ENCODE results near the gene RERE. TPM values are rescaled to one million over a fixed set of nuclear protein-coding genes. Genes with fewer than 3 reads are reported as not detected.

Gene RERE
- total RNA-seq, 1 donor from 2014 or later, result 76.8 TPM

DNA sequence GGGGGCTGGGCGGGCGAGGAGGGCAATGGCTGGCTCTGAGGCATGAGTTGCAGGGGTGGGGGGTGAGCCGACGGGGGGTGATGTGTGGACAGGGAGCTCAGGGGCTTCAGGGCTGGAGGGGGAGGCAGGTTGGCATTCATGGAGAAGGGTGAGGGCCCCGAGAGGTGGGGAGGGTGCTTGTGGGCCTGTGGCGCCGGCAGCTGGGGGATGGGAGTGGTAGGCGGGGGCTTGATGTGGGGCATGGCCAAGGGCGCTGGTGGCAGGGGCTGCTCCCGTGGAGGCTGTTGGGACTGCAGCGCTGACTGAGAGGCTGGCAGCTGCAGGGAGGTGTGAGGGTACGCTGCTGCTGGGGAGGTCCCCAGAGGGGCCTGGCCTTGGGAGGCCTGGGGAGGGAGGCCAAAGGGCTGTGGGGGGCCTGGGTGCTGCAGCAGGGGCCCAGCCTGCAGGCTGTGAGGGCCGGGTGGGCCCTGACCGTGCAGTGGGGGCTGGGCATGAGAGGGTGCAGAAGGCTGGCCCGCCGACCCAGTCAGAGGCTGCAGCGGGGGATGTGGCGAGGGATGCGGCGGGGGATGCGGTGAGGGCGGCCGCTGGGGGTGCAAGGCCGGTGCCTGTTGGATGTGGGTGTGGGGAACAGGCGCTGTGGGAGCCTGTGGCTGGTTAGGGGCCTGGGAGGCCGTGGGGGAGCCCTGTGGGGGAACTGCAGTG, 456.8 kb downstream of the RERE start:
- Mint-ChIP-seq H3K27ac (ENCODE audit: unreplicated experiment) (no peak overlapping the region), H3K4me1 (ENCODE audit: unreplicated experiment) (peaks cover 14% of the 10 kb centered on the region), H3K4me3 (ENCODE audit: unreplicated experiment) (no peak overlapping the region), H3K36me3 (ENCODE audit: unreplicated experiment) (peaks cover 40% of the 10 kb centered on the region), H3K27me3 (ENCODE audit: unreplicated experiment) (no peaks in the 10 kb centered on the region), H3K9me3 (ENCODE audit: unreplicated experiment) (no peaks in the 10 kb centered on the region)
- no peak for DNase-seq (ENCODE audit: extremely low spot score, unreplicated experiment)
- TF ChIP-seq, protein P1, sequence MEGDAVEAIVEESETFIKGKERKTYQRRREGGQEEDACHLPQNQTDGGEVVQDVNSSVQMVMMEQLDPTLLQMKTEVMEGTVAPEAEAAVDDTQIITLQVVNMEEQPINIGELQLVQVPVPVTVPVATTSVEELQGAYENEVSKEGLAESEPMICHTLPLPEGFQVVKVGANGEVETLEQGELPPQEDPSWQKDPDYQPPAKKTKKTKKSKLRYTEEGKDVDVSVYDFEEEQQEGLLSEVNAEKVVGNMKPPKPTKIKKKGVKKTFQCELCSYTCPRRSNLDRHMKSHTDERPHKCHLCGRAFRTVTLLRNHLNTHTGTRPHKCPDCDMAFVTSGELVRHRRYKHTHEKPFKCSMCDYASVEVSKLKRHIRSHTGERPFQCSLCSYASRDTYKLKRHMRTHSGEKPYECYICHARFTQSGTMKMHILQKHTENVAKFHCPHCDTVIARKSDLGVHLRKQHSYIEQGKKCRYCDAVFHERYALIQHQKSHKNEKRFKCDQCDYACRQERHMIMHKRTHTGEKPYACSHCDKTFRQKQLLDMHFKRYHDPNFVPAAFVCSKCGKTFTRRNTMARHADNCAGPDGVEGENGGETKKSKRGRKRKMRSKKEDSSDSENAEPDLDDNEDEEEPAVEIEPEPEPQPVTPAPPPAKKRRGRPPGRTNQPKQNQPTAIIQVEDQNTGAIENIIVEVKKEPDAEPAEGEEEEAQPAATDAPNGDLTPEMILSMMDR (IDR thresholded peaks at IDR 0.05), result no peak

DNA sequence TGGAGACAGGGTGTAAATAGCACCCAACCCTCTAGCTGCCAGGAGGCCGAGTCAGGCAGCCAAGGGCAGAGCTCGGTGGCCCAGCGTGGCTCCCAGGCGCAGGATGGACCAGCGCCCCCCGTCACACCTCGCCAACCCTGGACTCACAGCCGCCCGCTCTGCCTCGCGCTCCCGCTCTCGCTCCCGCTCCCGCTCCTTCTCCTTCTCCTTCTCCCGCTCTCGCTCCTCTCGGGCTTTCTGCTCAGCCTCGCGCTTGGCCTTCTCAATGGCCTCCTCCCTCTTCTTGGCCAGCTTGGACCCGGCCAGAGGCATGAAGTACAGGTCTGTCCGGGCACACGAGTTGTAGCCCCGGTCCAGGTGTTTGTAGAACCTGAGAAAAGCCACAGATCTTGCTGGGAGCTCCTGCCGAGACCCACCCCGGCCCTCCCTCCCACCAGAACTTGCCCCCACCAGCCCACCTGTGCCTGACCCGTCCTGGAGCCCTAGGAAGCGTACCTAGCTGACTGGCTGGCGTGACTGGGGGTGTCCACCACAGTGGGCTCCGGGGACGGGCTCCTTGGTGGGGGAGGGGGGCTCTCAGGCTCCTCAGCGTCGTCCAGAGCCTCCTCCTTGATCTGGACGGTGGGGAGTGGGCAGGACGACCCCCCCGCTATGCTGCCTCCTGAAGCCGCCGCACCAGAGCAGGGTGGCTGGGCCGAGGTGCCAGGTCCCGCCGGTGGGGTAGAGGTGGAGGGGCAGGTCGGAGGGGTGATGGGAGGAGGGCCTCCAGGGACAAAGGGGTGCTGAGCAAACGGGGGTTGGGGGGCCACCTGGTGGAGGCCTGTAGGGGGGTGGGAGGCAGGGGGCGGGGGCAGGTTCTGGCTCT, 457.6 kb downstream of the RERE start:
- H3K4me1 Mint-ChIP-seq (ENCODE audit: unreplicated experiment), result peaks cover 14% of the 10 kb centered on the region
- TF ChIP-seq, protein P1 (IDR thresholded peaks at IDR 0.05), result no peak
- H3K36me3 Mint-ChIP-seq (ENCODE audit: unreplicated experiment), result peaks cover 38% of the 10 kb centered on the region
- H3K4me3 Mint-ChIP-seq (ENCODE audit: unreplicated experiment), result no peak overlapping the region
- DNase-seq (ENCODE audit: extremely low spot score, unreplicated experiment), result no peak
- no peak overlapping the region for H3K27ac Mint-ChIP-seq (ENCODE audit: unreplicated experiment)
- no peaks in the 10 kb centered on the region for H3K9me3 Mint-ChIP-seq (ENCODE audit: unreplicated experiment)
- no peaks in the 10 kb centered on the region for H3K27me3 Mint-ChIP-seq (ENCODE audit: unreplicated experiment)

DNA sequence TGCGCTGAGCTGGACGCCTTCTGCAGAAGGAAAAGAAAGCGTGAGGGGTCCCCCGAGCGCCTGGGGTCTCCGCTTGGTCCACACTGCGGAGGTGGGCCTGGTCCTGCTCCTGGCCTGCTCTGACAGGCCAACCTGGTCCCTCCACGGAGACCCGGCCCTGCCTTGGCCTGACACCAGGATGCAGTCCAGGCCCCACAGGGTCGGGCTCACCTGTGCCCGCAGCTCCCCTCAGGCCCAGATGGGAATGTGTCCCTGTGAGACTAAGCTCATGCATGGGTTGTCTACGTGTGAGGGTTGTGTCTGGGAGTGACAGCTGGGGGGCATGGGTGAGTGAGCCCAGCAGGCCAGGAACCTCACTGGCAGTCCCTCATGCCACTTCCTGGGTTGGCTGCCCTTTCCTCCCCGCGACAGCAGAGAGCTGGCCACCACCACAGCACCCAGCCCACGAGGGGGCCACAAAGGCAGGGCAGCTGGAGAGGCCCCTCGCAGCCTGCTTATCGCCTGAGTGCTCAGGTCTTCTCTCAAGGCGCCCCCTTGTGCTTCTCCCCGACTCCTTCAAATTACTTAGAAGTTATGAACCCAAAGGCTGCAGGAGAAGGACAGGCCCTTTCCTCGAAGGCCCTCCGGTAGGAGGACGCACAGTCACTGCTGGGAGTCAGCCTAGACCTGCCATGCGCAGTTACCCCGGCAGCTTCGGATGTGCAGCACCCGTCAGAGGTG, 458.4 kb downstream of the RERE start:
- Mint-ChIP-seq H3K4me3 (ENCODE audit: unreplicated experiment) (no peak overlapping the region), H3K4me1 (ENCODE audit: unreplicated experiment) (peaks cover 11% of the 10 kb centered on the region), H3K27ac (ENCODE audit: unreplicated experiment) (no peak overlapping the region), H3K27me3 (ENCODE audit: unreplicated experiment) (no peaks in the 10 kb centered on the region), H3K9me3 (ENCODE audit: unreplicated experiment) (no peaks in the 10 kb centered on the region), H3K36me3 (ENCODE audit: unreplicated experiment) (peaks cover 37% of the 10 kb centered on the region)
- DNase-seq (ENCODE audit: extremely low spot score, unreplicated experiment), result no peak
- TF ChIP-seq, protein P1 (IDR thresholded peaks at IDR 0.05), result no peak

DNA sequence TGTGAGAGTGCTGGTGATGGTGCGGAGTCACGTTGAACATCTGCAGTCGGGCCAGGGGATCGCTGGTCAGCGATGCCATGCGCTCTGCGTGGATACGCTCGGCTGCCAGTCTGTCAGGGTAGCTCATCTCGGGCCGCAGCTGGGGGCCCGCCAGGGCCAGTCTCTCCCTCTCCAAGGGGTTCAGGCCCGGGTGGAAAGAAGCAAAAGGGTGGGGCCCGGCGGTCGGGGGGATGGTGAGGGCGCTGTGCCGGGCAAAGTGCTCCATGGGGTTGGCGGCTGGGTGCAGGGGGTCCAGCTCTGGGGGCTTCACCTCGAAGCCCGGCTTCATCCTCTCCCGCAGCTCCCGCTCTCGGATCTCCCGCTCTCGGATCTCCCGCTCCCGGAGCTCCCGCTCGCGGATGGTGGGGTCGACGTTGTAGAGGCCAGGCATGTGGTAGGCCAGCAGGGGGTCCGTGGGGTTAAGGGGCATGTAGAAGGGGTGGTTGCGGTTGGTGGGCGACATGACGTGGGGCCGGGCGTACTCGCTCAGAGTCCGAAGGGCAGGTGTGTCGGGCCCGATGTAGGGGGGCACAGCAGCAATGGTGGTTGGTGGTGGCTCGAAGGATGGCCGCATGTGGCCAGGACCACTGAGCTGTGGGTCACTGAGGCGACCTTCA, 459.1 kb downstream of the RERE start:
- peaks cover 37% of the 10 kb centered on the region for H3K36me3 Mint-ChIP-seq (ENCODE audit: unreplicated experiment)
- no peak for DNase-seq (ENCODE audit: extremely low spot score, unreplicated experiment)
- H3K4me1 Mint-ChIP-seq (ENCODE audit: unreplicated experiment), result peaks cover 4% of the 10 kb centered on the region
- TF ChIP-seq, protein P1 (IDR thresholded peaks at IDR 0.05), result no peak
- H3K4me3 Mint-ChIP-seq (ENCODE audit: unreplicated experiment), result no peak overlapping the region
- no peak overlapping the region for H3K27ac Mint-ChIP-seq (ENCODE audit: unreplicated experiment)
- H3K27me3 Mint-ChIP-seq (ENCODE audit: unreplicated experiment), result no peaks in the 10 kb centered on the region
- no peaks in the 10 kb centered on the region for H3K9me3 Mint-ChIP-seq (ENCODE audit: unreplicated experiment)
